Measurements from ENCODE around the gene PIK3C2G.
"Not testable (repeated sequence)": the region's sequence is repeated elsewhere in the genome, so short reads cannot be mapped to it uniquely, and the experiment has no call there.

The PIK3C2G gene

GRCh38 chr12:18640321-18640955 lies 379.1 kb downstream of the PIK3C2G start:
- DNase-seq (ENCODE audit: low read depth in 2 of 2), result no peak

GRCh38 chr12:18643681-18644080 lies 382.4 kb downstream of the PIK3C2G start:
- DNase-seq (ENCODE audit: low read depth in 2 of 2), result no peak

GRCh38 chr12:18644564-18644963 lies 383.2 kb downstream of the PIK3C2G start:
- no peak for DNase-seq (ENCODE audit: low read depth in 2 of 2)

- no peak for DNase-seq (ENCODE audit: low read depth in 2 of 2)
Observed at GRCh38 chr12:18646286-18646890, 385.1 kb downstream of the PIK3C2G start.

GRCh38 chr12:18651525-18651924 lies 390.2 kb downstream of the PIK3C2G start:
- no peak for DNase-seq (ENCODE audit: low read depth in 2 of 2)

GRCh38 chr12:18652596-18652995 lies 391.3 kb downstream of the PIK3C2G start:
- no peak for DNase-seq (ENCODE audit: low read depth in 2 of 2)

GRCh38 chr12:18653465-18653864 lies 392.1 kb downstream of the PIK3C2G start:
- no peak for DNase-seq (ENCODE audit: low read depth in 2 of 2)

GRCh38 chr12:18655351-18655750 lies 394.0 kb downstream of the PIK3C2G start:
- no peak for DNase-seq (ENCODE audit: low read depth in 2 of 2)

GRCh38 chr12:18658179-18658578 lies 396.9 kb downstream of the PIK3C2G start:
- no peak for DNase-seq (ENCODE audit: low read depth in 2 of 2)

- no peak for DNase-seq (ENCODE audit: low read depth in 2 of 2)
Observed at GRCh38 chr12:18658829-18659228, 397.5 kb downstream of the PIK3C2G start.

GRCh38 chr12:18676141-18676540 lies 414.8 kb downstream of the PIK3C2G start:
- no peak for DNase-seq (ENCODE audit: low read depth in 2 of 2)

- no peak for DNase-seq (ENCODE audit: low read depth in 2 of 2)
Observed at GRCh38 chr12:18676996-18677588, 415.8 kb downstream of the PIK3C2G start.

- DNase-seq (ENCODE audit: low read depth in 2 of 2), result no peak
Observed at GRCh38 chr12:18681818-18682217, 420.5 kb downstream of the PIK3C2G start.

- no peak for DNase-seq (ENCODE audit: low read depth in 2 of 2)
Observed at GRCh38 chr12:18683327-18684013, 422.2 kb downstream of the PIK3C2G start.

GRCh38 chr12:18684430-18684829 lies 423.1 kb downstream of the PIK3C2G start:
- DNase-seq (ENCODE audit: low read depth in 2 of 2), result no peak

- no peak for DNase-seq (ENCODE audit: low read depth in 2 of 2)
Observed at GRCh38 chr12:18689771-18690170, 428.5 kb downstream of the PIK3C2G start.

GRCh38 chr12:18690653-18691052 lies 429.3 kb downstream of the PIK3C2G start:
- DNase-seq (ENCODE audit: low read depth in 2 of 2), result no peak

GRCh38 chr12:18693986-18694385 lies 432.7 kb downstream of the PIK3C2G start:
- DNase-seq (ENCODE audit: low read depth in 2 of 2), result not testable (repeated sequence)

GRCh38 chr12:18696971-18697602 lies 435.8 kb downstream of the PIK3C2G start:
- no peak for DNase-seq (ENCODE audit: low read depth in 2 of 2)
